K562 (cell line): ENCODE results near the gene OSBPL10. TPM values are rescaled to one million over a fixed set of nuclear protein-coding genes. Genes with fewer than 3 reads are reported as not detected.

Source experiments
- ATAC-seq: fragments of 200-7000 bp; cut with Tn5 transposase; 3 replicates; pipeline ENCODE4 v1.9.1; 2020; ENCODE audit warnings: moderate library complexity
- BruUV-seq: library from RNA; stranded (reverse); fragments of 400-500 nt; replicated peaks from 2 replicates; lab custom pipeline; 2021; lab: Mats Ljungman, UMichigan
- CTCF ChIA-PET: fragments of 300-600 bp; formaldehyde crosslinking; extraction: SDS; loops from one replicate; lab custom pipeline; 2021; ENCODE audit warnings: low intra/inter-chr PET ratio; lab: Yijun Ruan, JAX
- POLR2A ChIA-PET: fragments of 300-600, 350-650 bp; sonication (Branson Sonifier 250); formaldehyde crosslinking; extraction: SDS; loops from one replicate; lab custom pipeline; 2021; ENCODE audit warnings: antibody characterized with exemption, inconsistent platforms; lab: Yijun Ruan, JAX
- DNase-seq, 4 experiments: peaks; one replicate each; pipeline versions ENCODE4 v3.0.0 to v3.0.0-alpha.2; 2011 to 2018; ENCODE audit warnings: low spot score in 3 of 4, mixed read lengths in 3 of 4; ENCODE audit errors: extremely low read depth in 1 of 4
- FAIRE-seq: peaks from 2 replicates; lab custom pipeline; 2011; peaks lifted over from hg19 to GRCh38; lab: Jason Lieb, UNC
- H2AFZ ChIP-seq: 2 replicates; pipeline ENCODE4 v1.6.0; 2011; ENCODE audit warnings: low read depth, low read length, control low read depth, inconsistent platforms
- H3K27ac ChIP-seq: fragments of 200-600 bp; 3 replicates; pipeline ENCODE4 v1.8.0; 2011; ENCODE audit warnings: low read depth, mild to moderate bottlenecking, control low read depth, inconsistent platforms, low read length, moderate library complexity, mixed read lengths; ENCODE audit errors: extremely low read depth
- H3K27me3 ChIP-seq, 2 experiments: fragments of 300-600 bp in 1 of 2; 2 replicates in 1 of 2; 3 replicates in 1 of 2; pipeline versions ENCODE4 v1.6.0 to v1.8.0; 2011; ENCODE audit warnings: inconsistent platforms in 2 of 2, low read length in 2 of 2, mild to moderate bottlenecking in 1 of 2, mixed read lengths in 1 of 2, moderate library complexity in 1 of 2; ENCODE audit not compliant: control insufficient read depth in 2 of 2, insufficient read depth in 2 of 2
- H3K36me3 ChIP-seq: fragments of 300-600 bp; 3 replicates; pipeline ENCODE4 v1.8.0; 2011; ENCODE audit warnings: mild to moderate bottlenecking, low read length, inconsistent platforms; ENCODE audit not compliant: control insufficient read depth, insufficient read depth
- H3K4me1 ChIP-seq, 2 experiments: fragments of 200-600 bp in 1 of 2; replicated peaks in 1 of 2; 2 replicates in 1 of 2; 3 replicates in 1 of 2; pipeline versions ENCODE4 v1.5.1 to v1.8.0; 2011; ENCODE audit warnings: inconsistent platforms in 2 of 2, low read length in 2 of 2, mild to moderate bottlenecking in 1 of 2, mixed read lengths in 1 of 2, moderate library complexity in 1 of 2; ENCODE audit not compliant: control insufficient read depth in 2 of 2, insufficient read depth in 2 of 2
- H3K4me2 ChIP-seq: 2 replicates; pipeline ENCODE4 v1.6.1; 2011; ENCODE audit warnings: low read length, control low read depth, inconsistent platforms, mixed read lengths; ENCODE audit not compliant: insufficient read depth
- H3K4me3 ChIP-seq: fragments of 200-600 bp; sonication (generic), shearing (Covaris generic); 2 replicates; pipeline ENCODE4 v1.5.1; 2016; ENCODE audit warnings: control low read depth, inconsistent platforms
- H3K79me2 ChIP-seq: fragments of 200-600 bp; 3 replicates; pipeline ENCODE4 v1.8.0; 2011; ENCODE audit warnings: low read length, inconsistent platforms; ENCODE audit not compliant: control insufficient read depth, insufficient read depth
- H3K9ac ChIP-seq, 2 experiments: 2 replicates each; pipeline versions ENCODE4 v1.6.0 to v1.6.1; 2011; ENCODE audit warnings: low read depth in 2 of 2, low read length in 2 of 2, control low read depth in 1 of 2, inconsistent platforms in 1 of 2, mild to moderate bottlenecking in 1 of 2, mixed read lengths in 1 of 2; ENCODE audit not compliant: insufficient read depth in 1 of 2
- H3K9me1 ChIP-seq: one replicate; pipeline ENCODE4 v1.6.0; 2011; ENCODE audit warnings: inconsistent platforms, mild to moderate bottlenecking, low read length, moderate library complexity; ENCODE audit not compliant: control insufficient read depth, insufficient read depth
- H3K9me3 ChIP-seq: replicated peaks from 2 replicates; pipeline ENCODE4 v1.5.1; 2011; ENCODE audit warnings: low read depth, low read length, inconsistent platforms; ENCODE audit not compliant: control insufficient read depth, insufficient read depth
- H4K20me1 ChIP-seq: replicated peaks from 2 replicates; pipeline ENCODE4 v1.6.1; 2011; ENCODE audit warnings: low read length, inconsistent platforms, mixed read lengths; ENCODE audit not compliant: control insufficient read depth, insufficient read depth
- CEBPB ChIP-seq: fragments of 450-650 bp; IDR thresholded peaks from 2 replicates; pipeline ENCODE4 v1.6.1; 2016; ENCODE audit warnings: missing genetic modification characterization, missing compliant biosample characterization
- CEBPG ChIP-seq, 3 experiments: fragments of 200-800 bp in 1 of 3; sonication (Bioruptor generic) in 1 of 3; sonication (generic) in 1 of 3; formaldehyde crosslinking in 1 of 3; IDR thresholded peaks in 2 of 3; conservative IDR thresholded peaks in 1 of 3; 2 replicates each; pipeline versions ENCODE4 v1.6.1 to v1.8.0; 2016 to 2022; ENCODE audit warnings: missing compliant biosample characterization in 2 of 3, missing genetic modification characterization in 2 of 3, mild to moderate bottlenecking in 1 of 3, missing genetic modification reagents in 1 of 3
- GATAD2A ChIP-seq: fragments of 450-650 bp; IDR thresholded peaks from 2 replicates; pipeline ENCODE4 v1.6.1; 2017
- MTF1 ChIP-seq: fragments of 250-450 bp; sonication (Bioruptor Pico); IDR thresholded peaks from 2 replicates; pipeline ENCODE4 v1.9.0; 2021; ENCODE audit warnings: moderate library complexity, mild to moderate bottlenecking, inconsistent platforms, borderline replicate concordance
- TFE3 ChIP-seq: fragments of 450-650 bp; formaldehyde crosslinking; IDR thresholded peaks from 2 replicates; pipeline ENCODE4 v1.4.0; 2020; ENCODE audit warnings: mild to moderate bottlenecking, mixed read lengths
- YBX1 ChIP-seq: fragments of 450-650 bp; IDR thresholded peaks from 2 replicates; pipeline ENCODE4 v1.7.1; 2016; ENCODE audit warnings: mild to moderate bottlenecking
- WGBS: fragments of 100-300 bp; shearing (Covaris generic); methylation state at CpG from one replicate; pipeline ENCODE4 v1.1.6; 2016; ENCODE audit warnings: low coverage, mixed read lengths; ENCODE audit not compliant: insufficient coverage; ENCODE audit errors: missing lambda C conversion rate; 5-methylcytosine and 5-hydroxymethylcytosine counted together
- in situ Hi-C: fragments of 300-500 bp; cut with MboI; formaldehyde crosslinking; loops from 4 replicates; pipeline ENCODE4 v1.15.0; 2018; ENCODE audit warnings: inconsistent platforms, mixed read lengths
- intact Hi-C: fragments of 100-400 bp; cut with micrococcal nuclease; formaldehyde crosslinking; loops from 2 replicates; pipeline ENCODE4 v1.14.2; 2022
- polyA plus RNA-seq, 8 experiments: library from polyadenylated mRNA; depleted of rRNA in 4 of 8; stranded (reverse) in 5 of 8; unstranded in 3 of 8; fragments of >200 nt; fragmentation: Nextera tagmentation in 2 of 8; fragmentation: Illumina TruSeq in 1 of 8; extraction: Ambion mirVana in 2 of 8; extraction: Trizol in 1 of 8; gene quantifications; 2 replicates each; pipeline versions ENCODE4 v1.2.1 to v1.2.3, GENCODE V29; 2011 to 2014; ENCODE audit warnings: inconsistent platforms in 1 of 8, missing spikeins in 1 of 8
- total RNA-seq, 7 experiments: library from RNA; depleted of rRNA in 6 of 7; stranded (reverse); fragments of >200 nt in 6 of 7; fragmentation: Illumina TruSeq in 2 of 7; extraction: Trizol in 2 of 7; gene quantifications; 2 replicates each; pipeline versions ENCODE4 v1.2.1 to v1.2.3, GENCODE V29; 2011 to 2021; ENCODE audit warnings: low replicate concordance in 1 of 7

Gene OSBPL10
- total and polyA plus RNA-seq, 9 of the 15 experiments (the other 6 are each of a cell fraction or from before 2014, with no cell fraction given), result 0.03 to 0.19 (median 0.14) TPM; not detected in 2

- FAIRE-seq (no peak), ATAC-seq (no peak), DNase-seq (no peak)
- WGBS, result 70% methylated on average over 5 of the region's 5 CpGs
- H3K9ac ChIP-seq, result no peak overlapping the region
- H3K4me3 ChIP-seq, result no peak overlapping the region
- peaks cover 25% of the 10 kb centered on the region; the same call in 2 of the 3 replicates for H3K36me3 ChIP-seq
- H3K27me3 ChIP-seq, result no peaks in the 10 kb centered on the region
- BruUV-seq, result no TSS peak
- peaks cover 43% of the 10 kb centered on the region for H3K79me2 ChIP-seq
- POLR2A ChIA-PET, result no interaction called here
- H3K9me1 ChIP-seq, result no peaks in the 10 kb centered on the region
- H4K20me1 ChIP-seq, result no peaks in the 10 kb centered on the region
- H2AFZ ChIP-seq, result no peak overlapping the region
- in situ Hi-C loops (no loop called here), intact Hi-C loops (no loop called here)
- no peaks in the 10 kb centered on the region for H3K4me1 ChIP-seq
- no peak overlapping the region for H3K4me2 ChIP-seq
- CTCF ChIA-PET, result no interaction called here
- H3K27ac ChIP-seq, result no peak overlapping the region
- no peak for TF ChIP-seq CEBPG (CRISPR knock-in tag; IDR thresholded peaks at IDR 0.05)
- TF ChIP-seq CEBPG (tag; conservative IDR thresholded peaks at IDR 0.05 in 1 of 2, IDR thresholded peaks at IDR 0.05 in 1 of 2), result peak; percentile 49 to 91
- TF ChIP-seq CEBPB (tag), result peak; percentile 88
- no peak for TF ChIP-seq GATAD2A
- peak; percentile 30; the same call in 1 of the 2 replicates for TF ChIP-seq MTF1 (CRISPR knock-in tag)
- TF ChIP-seq, all 486 proteins: peak for 3
- H3K9me3 ChIP-seq, result no peaks in the 10 kb centered on the region
Observed at GRCh38 chr3:31614162-31614921, 366.7 kb downstream of the OSBPL10 start.

- no peaks in the 10 kb centered on the region for H3K27me3 ChIP-seq
- in situ Hi-C loops (no loop called here), intact Hi-C loops (no loop called here)
- H3K4me1 ChIP-seq, result no peaks in the 10 kb centered on the region
- no peaks in the 10 kb centered on the region for H3K9me1 ChIP-seq
- TF ChIP-seq TFE3 (CRISPR knock-in tag) (peak; percentile 19; the same call in 1 of the 2 replicates), YBX1 (no peak)
- ChIA-PET POLR2A (no interaction called here), CTCF (no interaction called here)
- DNase-seq (no peak), FAIRE-seq (no peak), ATAC-seq (no peak)
- no peak overlapping the region for H3K9ac ChIP-seq
- H3K4me3 ChIP-seq, result no peak overlapping the region
- H3K79me2 ChIP-seq, result peaks cover 43% of the 10 kb centered on the region
- peaks cover 20% of the 10 kb centered on the region; the same call in 2 of the 3 replicates for H3K36me3 ChIP-seq
- 79% methylated on average over 4 of the region's 4 CpGs for WGBS
- H3K27ac ChIP-seq, result no peak overlapping the region
- H2AFZ ChIP-seq, result no peak overlapping the region
- H3K4me2 ChIP-seq, result no peak overlapping the region
- H4K20me1 ChIP-seq, result no peaks in the 10 kb centered on the region
- no TSS peak for BruUV-seq
- no peaks in the 10 kb centered on the region for H3K9me3 ChIP-seq
Observed at GRCh38 chr3:31613654-31614053, 367.4 kb downstream of the OSBPL10 start.
